ENCODE measurements around the gene PNRC2.

Gene PNRC2

DNA sequence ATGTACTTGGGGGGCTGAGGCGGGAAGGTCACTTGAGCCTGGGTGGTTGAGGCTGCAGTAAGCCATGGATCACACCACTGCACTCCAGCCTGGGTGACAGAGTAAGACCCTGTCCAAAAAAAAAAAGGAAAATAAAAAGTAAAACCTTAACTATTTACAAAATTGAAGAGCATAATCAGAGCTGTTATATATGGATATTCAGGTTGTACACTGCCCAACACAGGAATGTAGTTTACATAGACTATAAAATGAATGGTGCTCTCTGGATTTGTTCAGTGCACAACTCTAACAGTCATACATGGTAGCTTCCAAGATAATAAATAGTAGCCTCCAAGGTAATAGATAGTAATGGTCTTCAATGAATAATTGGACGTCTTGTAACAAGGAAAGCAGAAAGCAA lies 43.1 kb downstream of the PNRC2 start:
- no peak overlapping the region for H2BK15ac ChIP-seq (ENCODE audit: low read depth, poor library complexity, severe bottlenecking)
- peaks cover 2% of the 10 kb centered on the region for H3K4me1 ChIP-seq (ENCODE audit: control insufficient read depth, insufficient read depth, low read depth, low read length)
- no peak overlapping the region for H3K9ac ChIP-seq (ENCODE audit: low read length)
- H2AFZ ChIP-seq (ENCODE audit: low read depth, low read length), result no peak overlapping the region
- no peaks in the 10 kb centered on the region for H3K79me1 ChIP-seq (replicated peaks; ENCODE audit: low read length, poor library complexity, severe bottlenecking)
- no peaks in the 10 kb centered on the region for H3K36me3 ChIP-seq (ENCODE audit: control insufficient read depth in 1 of 2, insufficient read depth in 2 of 2, low read depth in 1 of 2, low read length in 2 of 2)
- no peak overlapping the region for H3K4ac ChIP-seq (ENCODE audit: low read depth in 1 of 2, low read length in 2 of 2)
- H4K91ac ChIP-seq (ENCODE audit: low read length), result no peak overlapping the region
- H3K4me2 ChIP-seq (ENCODE audit: low read length, poor library complexity, severe bottlenecking), result no peak overlapping the region
- no peak overlapping the region for H3K14ac ChIP-seq (ENCODE audit: low read length in 2 of 2)
- no peak overlapping the region for H3K4me3 ChIP-seq (ENCODE audit: insufficient read depth in 1 of 2, low read depth in 1 of 2, low read length in 2 of 2)
- DNase-seq, result no peak
- no peak overlapping the region for H3K23ac ChIP-seq (ENCODE audit: low read length in 2 of 2)
- no peak overlapping the region for H2BK5ac ChIP-seq (ENCODE audit: low read depth, low read length, poor library complexity, severe bottlenecking)
- no peak overlapping the region for H3K18ac ChIP-seq (ENCODE audit: low read depth in 1 of 2, low read length in 2 of 2)
- H3K27ac ChIP-seq (ENCODE audit: low read length, poor library complexity, severe bottlenecking), result no peak overlapping the region
- H3K9me3 ChIP-seq (ENCODE audit: control insufficient read depth, low read length), result no peaks in the 10 kb centered on the region
- H2BK12ac ChIP-seq (ENCODE audit: low read length in 2 of 2), result no peak overlapping the region
- H3K27me3 ChIP-seq (ENCODE audit: control insufficient read depth in 1 of 2, insufficient read depth in 1 of 2, low read length in 2 of 2), result peaks cover 0 to 12% of the 10 kb centered on the region in 2 experiments
- WGBS, result 94% methylated on average over 2 of the region's 2 CpGs
- no peak overlapping the region for H2AK5ac ChIP-seq (ENCODE audit: low read length, severe bottlenecking)
- H2BK120ac ChIP-seq (ENCODE audit: low read depth, low read length), result no peak overlapping the region
- H4K8ac ChIP-seq (ENCODE audit: low read length), result no peak overlapping the region

- Histone ChIP-seq H3K23ac (ENCODE audit: low read length in 2 of 2) (no peak overlapping the region), H3K79me1 (replicated peaks; ENCODE audit: low read length, poor library complexity, severe bottlenecking) (no peaks in the 10 kb centered on the region), H4K8ac (ENCODE audit: low read length) (no peak overlapping the region), H3K36me3 (ENCODE audit: control insufficient read depth in 1 of 2, insufficient read depth in 2 of 2, low read depth in 1 of 2, low read length in 2 of 2) (no peaks in the 10 kb centered on the region), H3K27ac (ENCODE audit: low read length, poor library complexity, severe bottlenecking) (no peak overlapping the region), H3K18ac (ENCODE audit: low read depth in 1 of 2, low read length in 2 of 2) (no peak overlapping the region), H3K4me2 (ENCODE audit: low read length, poor library complexity, severe bottlenecking) (no peak overlapping the region), H2BK5ac (ENCODE audit: low read depth, low read length, poor library complexity, severe bottlenecking) (no peak overlapping the region), H3K9ac (ENCODE audit: low read length) (no peak overlapping the region), H3K9me3 (ENCODE audit: control insufficient read depth, low read length) (no peaks in the 10 kb centered on the region), H2BK120ac (ENCODE audit: low read depth, low read length) (no peak overlapping the region), H2BK12ac (ENCODE audit: low read length in 2 of 2) (peak overlapping the region in 1 of 2 experiments; percentile 66), H2AK5ac (ENCODE audit: low read length, severe bottlenecking) (peak overlapping the region; percentile 62), H3K4ac (ENCODE audit: low read depth in 1 of 2, low read length in 2 of 2) (no peak overlapping the region), H2AFZ (ENCODE audit: low read depth, low read length) (no peak overlapping the region), H2BK15ac (ENCODE audit: low read depth, poor library complexity, severe bottlenecking) (peak overlapping the region; percentile 7), H3K4me3 (ENCODE audit: insufficient read depth in 1 of 2, low read depth in 1 of 2, low read length in 2 of 2) (no peak overlapping the region), H4K91ac (ENCODE audit: low read length) (no peak overlapping the region), H3K27me3 (ENCODE audit: control insufficient read depth in 1 of 2, insufficient read depth in 1 of 2, low read length in 2 of 2) (peaks cover 0 to 12% of the 10 kb centered on the region in 2 experiments), H3K14ac (ENCODE audit: low read length in 2 of 2) (no peak overlapping the region), H3K4me1 (ENCODE audit: control insufficient read depth, insufficient read depth, low read depth, low read length) (peaks cover 6% of the 10 kb centered on the region)
- 53% methylated on average over 4 of the region's 4 CpGs for WGBS
- peak; percentile 69 for DNase-seq
Observed at GRCh38 chr1:24003331-24003972, 43.8 kb downstream of the PNRC2 start.

GRCh38 chr1:24004132-24004531 lies 44.5 kb downstream of the PNRC2 start:
- H3K36me3 ChIP-seq (ENCODE audit: control insufficient read depth in 1 of 2, insufficient read depth in 2 of 2, low read depth in 1 of 2, low read length in 2 of 2), result no peaks in the 10 kb centered on the region

DNA sequence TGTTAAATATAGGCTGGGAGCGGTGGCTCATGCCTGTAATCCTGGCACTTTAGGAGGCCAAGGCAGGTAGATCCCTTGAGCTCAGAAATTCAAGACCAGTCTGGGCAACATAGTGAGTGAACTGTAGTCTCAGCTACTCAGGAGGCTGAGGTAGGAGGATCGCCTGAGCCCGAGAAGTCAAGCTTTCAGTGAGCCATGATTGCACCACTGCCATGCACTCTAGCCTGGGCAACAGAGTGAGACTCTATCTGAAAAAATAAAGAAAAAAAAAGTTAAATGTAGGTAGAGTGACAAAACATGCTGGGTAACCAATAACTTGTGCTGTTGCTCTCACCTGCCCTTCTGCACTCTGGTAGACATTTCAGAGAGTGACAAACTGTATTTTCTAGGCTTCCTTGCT lies 45.5 kb downstream of the PNRC2 start:
- no peak overlapping the region for H4K8ac ChIP-seq (ENCODE audit: low read length)
- no peak overlapping the region for H4K91ac ChIP-seq (ENCODE audit: low read length)
- H3K4ac ChIP-seq (ENCODE audit: low read depth in 1 of 2, low read length in 2 of 2), result no peak overlapping the region
- no peaks in the 10 kb centered on the region for H3K79me1 ChIP-seq (replicated peaks; ENCODE audit: low read length, poor library complexity, severe bottlenecking)
- no peak overlapping the region for H3K18ac ChIP-seq (ENCODE audit: low read depth in 1 of 2, low read length in 2 of 2)
- H3K4me2 ChIP-seq (ENCODE audit: low read length, poor library complexity, severe bottlenecking), result no peak overlapping the region
- no peak overlapping the region for H2BK15ac ChIP-seq (ENCODE audit: low read depth, poor library complexity, severe bottlenecking)
- H3K4me3 ChIP-seq (ENCODE audit: insufficient read depth in 1 of 2, low read depth in 1 of 2, low read length in 2 of 2), result no peak overlapping the region
- no peak overlapping the region for H2AFZ ChIP-seq (ENCODE audit: low read depth, low read length)
- H3K4me1 ChIP-seq (ENCODE audit: control insufficient read depth, insufficient read depth, low read depth, low read length), result peaks cover 12% of the 10 kb centered on the region
- no peaks in the 10 kb centered on the region for H3K36me3 ChIP-seq (ENCODE audit: control insufficient read depth in 1 of 2, insufficient read depth in 2 of 2, low read depth in 1 of 2, low read length in 2 of 2)
- H3K27ac ChIP-seq (ENCODE audit: low read length, poor library complexity, severe bottlenecking), result no peak overlapping the region
- H3K9ac ChIP-seq (ENCODE audit: low read length), result no peak overlapping the region
- no peak overlapping the region for H2BK12ac ChIP-seq (ENCODE audit: low read length in 2 of 2)
- H3K14ac ChIP-seq (ENCODE audit: low read length in 2 of 2), result no peak overlapping the region
- H2AK5ac ChIP-seq (ENCODE audit: low read length, severe bottlenecking), result no peak overlapping the region
- H2BK5ac ChIP-seq (ENCODE audit: low read depth, low read length, poor library complexity, severe bottlenecking), result no peak overlapping the region
- H2BK120ac ChIP-seq (ENCODE audit: low read depth, low read length), result no peak overlapping the region
- peaks cover 0 to 15% of the 10 kb centered on the region in 2 experiments for H3K27me3 ChIP-seq (ENCODE audit: control insufficient read depth in 1 of 2, insufficient read depth in 1 of 2, low read length in 2 of 2)
- H3K9me3 ChIP-seq (ENCODE audit: control insufficient read depth, low read length), result no peaks in the 10 kb centered on the region
- no peak for DNase-seq
- no peak overlapping the region for H3K23ac ChIP-seq (ENCODE audit: low read length in 2 of 2)
- WGBS, result 93% methylated on average over 3 of the region's 3 CpGs

More at GRCh38 chr1:24004132-24004531, 44.5 kb downstream of the PNRC2 start:
- no peak for DNase-seq
- Histone ChIP-seq H3K27ac (ENCODE audit: low read length, poor library complexity, severe bottlenecking) (no peak overlapping the region), H2BK5ac (ENCODE audit: low read depth, low read length, poor library complexity, severe bottlenecking) (no peak overlapping the region), H3K14ac (ENCODE audit: low read length in 2 of 2) (no peak overlapping the region), H4K8ac (ENCODE audit: low read length) (no peak overlapping the region), H3K4me3 (ENCODE audit: insufficient read depth in 1 of 2, low read depth in 1 of 2, low read length in 2 of 2) (no peak overlapping the region), H3K9me3 (ENCODE audit: control insufficient read depth, low read length) (no peaks in the 10 kb centered on the region), H3K4me1 (ENCODE audit: control insufficient read depth, insufficient read depth, low read depth, low read length) (peaks cover 8% of the 10 kb centered on the region), H2AK5ac (ENCODE audit: low read length, severe bottlenecking) (no peak overlapping the region), H4K91ac (ENCODE audit: low read length) (no peak overlapping the region), H3K4ac (ENCODE audit: low read depth in 1 of 2, low read length in 2 of 2) (no peak overlapping the region), H3K9ac (ENCODE audit: low read length) (no peak overlapping the region), H2BK15ac (ENCODE audit: low read depth, poor library complexity, severe bottlenecking) (no peak overlapping the region), H2BK120ac (ENCODE audit: low read depth, low read length) (peak overlapping the region; percentile 5), H2BK12ac (ENCODE audit: low read length in 2 of 2) (no peak overlapping the region), H3K4me2 (ENCODE audit: low read length, poor library complexity, severe bottlenecking) (no peak overlapping the region), H3K23ac (ENCODE audit: low read length in 2 of 2) (no peak overlapping the region), H3K18ac (ENCODE audit: low read depth in 1 of 2, low read length in 2 of 2) (no peak overlapping the region), H3K79me1 (replicated peaks; ENCODE audit: low read length, poor library complexity, severe bottlenecking) (no peaks in the 10 kb centered on the region), H3K27me3 (ENCODE audit: control insufficient read depth in 1 of 2, insufficient read depth in 1 of 2, low read length in 2 of 2) (peaks cover 0 to 12% of the 10 kb centered on the region in 2 experiments), H2AFZ (ENCODE audit: low read depth, low read length) (no peak overlapping the region)
- 93% methylated on average over 5 of the region's 5 CpGs for WGBS

Data from mesenchymal stem cell (in vitro differentiated cells and primary cell).